PC-9 (cell line): ENCODE measurements around the gene AMPD2. TPM values are rescaled to one million over a fixed set of nuclear protein-coding genes. Genes with fewer than 3 reads are reported as not detected.

Experiments used
- BruUV-seq: library from RNA; stranded (reverse); fragments of 400-500 nt; replicated peaks from 2 replicates; lab custom pipeline; 2021; lab: Mats Ljungman, UMichigan
- CTCF ChIA-PET: fragments of 300-600 bp; sonication (Branson Sonifier 250); formaldehyde crosslinking; loops from one replicate; lab custom pipeline; 2022; ENCODE audit warnings: antibody characterized with exemption; lab: Charles Lee
- POLR2A ChIA-PET: fragments of 300-600 bp; sonication (Branson Sonifier 250); formaldehyde crosslinking; loops from one replicate; lab custom pipeline; 2022; ENCODE audit warnings: antibody characterized with exemption; ENCODE audit not compliant: unreplicated experiment; lab: Charles Lee
- DNase-seq, 2 experiments: peaks; one replicate each; pipeline versions ENCODE4 v3.0.0 to v3.0.0-alpha.2; 2015 to 2022; ENCODE audit warnings: mixed read lengths in 1 of 2
- H2AFZ ChIP-seq: fragments of 200-600 bp; sonication (generic); 2 replicates; pipeline ENCODE4 v1.8.1; 2017; ENCODE audit warnings: antibody characterized with exemption
- H3F3A ChIP-seq: fragments of 200-600 bp; sonication (generic); 2 replicates; pipeline ENCODE4 v1.8.1; 2017; ENCODE audit warnings: antibody characterized with exemption, mild to moderate bottlenecking, low read depth; ENCODE audit not compliant: insufficient read depth
- H3K27ac ChIP-seq: fragments of 200-600 bp; sonication (generic); 2 replicates; pipeline ENCODE4 v1.6.1; 2016; ENCODE audit warnings: mixed run types
- H3K27me3 ChIP-seq: fragments of 200-600 bp; sonication (generic); 2 replicates; pipeline ENCODE4 v1.6.1; 2016; ENCODE audit warnings: low read depth, mixed run types; ENCODE audit not compliant: insufficient read depth
- H3K36me3 ChIP-seq: fragments of 200-600 bp; sonication (generic); 2 replicates; pipeline ENCODE4 v1.6.1; 2016; ENCODE audit warnings: low read depth, mixed run types
- H3K4me1 ChIP-seq: fragments of 200-600 bp; sonication (generic); replicated peaks from 2 replicates; pipeline ENCODE4 v1.6.1; 2016; ENCODE audit warnings: mixed run types; ENCODE audit not compliant: insufficient read depth
- H3K4me2 ChIP-seq: fragments of 200-600 bp; sonication (generic); 2 replicates; pipeline ENCODE4 v1.6.1; 2017; ENCODE audit warnings: mixed run types
- H3K4me3 ChIP-seq: fragments of 200-600 bp; sonication (generic); 2 replicates; pipeline ENCODE4 v1.6.1; 2016; ENCODE audit warnings: mixed run types
- H3K79me2 ChIP-seq: fragments of 200-600 bp; sonication (generic); 2 replicates; pipeline ENCODE4 v1.6.1; 2017; ENCODE audit warnings: low read depth, mixed run types
- H3K9me2 ChIP-seq: fragments of 200-600 bp; sonication (generic); 2 replicates; pipeline ENCODE4 v1.8.1; 2017; ENCODE audit warnings: mild to moderate bottlenecking; ENCODE audit not compliant: insufficient read depth
- H3K9me3 ChIP-seq: fragments of 200-600 bp; sonication (generic); 2 replicates; pipeline ENCODE4 v1.8.1; 2016; ENCODE audit warnings: low read depth; ENCODE audit not compliant: insufficient read depth
- H4K20me1 ChIP-seq: fragments of 200-600 bp; sonication (generic); 2 replicates; pipeline ENCODE4 v1.8.1; 2017; ENCODE audit not compliant: insufficient read depth
- CTCF ChIP-seq: fragments of 200-600 bp; sonication (generic); conservative IDR thresholded peaks from 2 replicates; pipeline ENCODE4 v1.6.1; 2017; ENCODE audit warnings: mixed run types, antibody characterized with exemption, mild to moderate bottlenecking, moderate library complexity
- EZH2 ChIP-seq: fragments of 200-600 bp; sonication (generic); IDR thresholded peaks from 2 replicates; pipeline ENCODE4 v1.8.0; 2017; ENCODE audit warnings: antibody characterized with exemption, low read depth
- intact Hi-C: fragments of 100-400 bp; cut with micrococcal nuclease; formaldehyde crosslinking; loops from one replicate; pipeline ENCODE4 v1.10.0; 2022; ENCODE audit not compliant: unreplicated experiment
- total RNA-seq: library from RNA; stranded (reverse); gene quantifications from 2 replicates; pipeline ENCODE4 v1.2.3, GENCODE V29; 2021

AMPD2 gene
- total RNA-seq, 1 experiment from 2014 or later: 66.7 TPM

GRCh38 chr1:109652402-109652801, 32.8 kb downstream of the AMPD2 start:
- peak overlapping the region; percentile 71 for H3K27ac ChIP-seq
- H3K4me2 ChIP-seq: peak overlapping the region; percentile 41
- peaks cover 50% of the 10 kb centered on the region for H3K4me1 ChIP-seq
- H2AFZ ChIP-seq: no peak overlapping the region
- H4K20me1 ChIP-seq: no peaks in the 10 kb centered on the region
- no peaks in the 10 kb centered on the region for H3K9me2 ChIP-seq
- CTCF ChIA-PET: interaction anchor here (0.6 to 3.1 kb wide), 5 partner anchors 13 to 331 kb away, joined by 3 to 20 read pairs (median 5); no protein-coding TSS in a partner anchor
- BruUV-seq: no TSS peak
- DNase-seq: peak in 1 of 2 experiments; percentile 97
- intact Hi-C loops: no loop called here
- H3K9me3 ChIP-seq: peaks cover 3% of the 10 kb centered on the region; the same call in 1 of the 2 replicates
- TF ChIP-seq CTCF (no peak), EZH2 (no peak)
- no peaks in the 10 kb centered on the region for H3K79me2 ChIP-seq
- no peaks in the 10 kb centered on the region for H3K36me3 ChIP-seq
- POLR2A ChIA-PET: interaction anchor here (0.6 to 0.9 kb wide), 3 partner anchors 87 to 126 kb away, joined by 3 to 4 read pairs (median 3); no protein-coding TSS in a partner anchor
- peaks cover 12% of the 10 kb centered on the region; the same call in 1 of the 2 replicates for H3F3A ChIP-seq
- no peaks in the 10 kb centered on the region for H3K27me3 ChIP-seq
- no peak overlapping the region for H3K4me3 ChIP-seq

GRCh38 chr1:109653306-109653705, 33.7 kb downstream of the AMPD2 start:
- TF ChIP-seq CTCF (no peak), EZH2 (no peak)
- Histone ChIP-seq H3F3A (peaks cover 20% of the 10 kb centered on the region; the same call in 1 of the 2 replicates), H3K9me2 (no peaks in the 10 kb centered on the region), H3K79me2 (no peaks in the 10 kb centered on the region), H3K27me3 (no peaks in the 10 kb centered on the region), H3K27ac (peak overlapping the region; percentile 16; the same call in 1 of the 2 replicates), H3K36me3 (no peaks in the 10 kb centered on the region), H4K20me1 (no peaks in the 10 kb centered on the region), H3K4me1 (peaks cover 56% of the 10 kb centered on the region), H3K4me3 (no peak overlapping the region), H2AFZ (no peak overlapping the region), H3K4me2 (peak overlapping the region; percentile 30), H3K9me3 (peaks cover 3% of the 10 kb centered on the region; the same call in 1 of the 2 replicates)
- no TSS peak for BruUV-seq
- intact Hi-C loops: no loop called here
- CTCF ChIA-PET: no interaction called here
- peak in 1 of 2 experiments; percentile 79 for DNase-seq
- POLR2A ChIA-PET: no interaction called here

GRCh38 chr1:109654519-109654918, 34.9 kb downstream of the AMPD2 start:
- H3K36me3 ChIP-seq: no peaks in the 10 kb centered on the region
- peak overlapping the region; percentile 68; the same call in 1 of the 2 replicates for H3K4me2 ChIP-seq
- H3K9me3 ChIP-seq: peaks cover 3% of the 10 kb centered on the region; the same call in 1 of the 2 replicates
- H4K20me1 ChIP-seq: no peaks in the 10 kb centered on the region
- H3K4me3 ChIP-seq: no peak overlapping the region
- no peak overlapping the region for H2AFZ ChIP-seq
- H3K27ac ChIP-seq: no peak overlapping the region
- H3F3A ChIP-seq: peaks cover 24% of the 10 kb centered on the region; the same call in 1 of the 2 replicates
- peaks cover 69% of the 10 kb centered on the region for H3K4me1 ChIP-seq
- no peaks in the 10 kb centered on the region for H3K27me3 ChIP-seq
- no peaks in the 10 kb centered on the region for H3K9me2 ChIP-seq
- CTCF ChIA-PET: no interaction called here
- POLR2A ChIA-PET: no interaction called here
- intact Hi-C loops: no loop called here
- no peaks in the 10 kb centered on the region for H3K79me2 ChIP-seq
- no peak for TF ChIP-seq EZH2
- TF ChIP-seq CTCF: no peak
- BruUV-seq: no TSS peak
- DNase-seq: no peak
